Tibial artery (tissue), 4 donors: ENCODE data around the gene USPL1.

Experiments
- DNase-seq, 2 donors: peaks; one replicate each; pipeline ENCODE4 v3.0.0-alpha.2; 2019
- H3K27ac ChIP-seq, 2 donors: fragments of 200-600 bp; sonication (generic) in 1 of 2; 1 replicate in 1 of 2; 2 replicates in 1 of 2; pipeline ENCODE4 v1.5.1; 2018 to 2019; ENCODE audit warnings: mild to moderate bottlenecking in 1 of 2
- H3K27me3 ChIP-seq, 2 donors: fragments of 200-600 bp; sonication (generic) in 1 of 2; one replicate each; pipeline versions ENCODE4 v1.5.1 to v1.6.0; 2016 to 2019
- H3K36me3 ChIP-seq, 3 donors: fragments of 200-600 bp; sonication (generic) in 2 of 3; one replicate each; pipeline ENCODE4 v1.5.1; 2016 to 2019; ENCODE audit warnings: mild to moderate bottlenecking in 2 of 3
- H3K4me1 ChIP-seq, 4 donors: fragments of 200-600 bp; sonication (generic) in 2 of 4; 1 replicate in 3 of 4; 2 replicates in 1 of 4; pipeline ENCODE4 v1.5.1; 2016 to 2019
- H3K4me3 ChIP-seq, 2 donors: fragments of 200-600 bp; sonication (generic) in 1 of 2; 1 replicate in 1 of 2; 2 replicates in 1 of 2; pipeline ENCODE4 v1.5.1; 2018 to 2019; ENCODE audit warnings: mild to moderate bottlenecking in 2 of 2
- H3K9me3 ChIP-seq, 3 donors: fragments of 200-600 bp; sonication (generic) in 1 of 3; one replicate each; pipeline ENCODE4 v1.5.1; 2016 to 2019
- CTCF ChIP-seq, 2 experiments: fragments of 200-600 bp in 1 of 2; fragments of 450-650 bp in 1 of 2; IDR thresholded peaks; one replicate each; pipeline ENCODE4 v1.5.1; 2017 to 2019; ENCODE audit warnings: antibody characterized with exemption in 2 of 2, mild to moderate bottlenecking in 1 of 2, moderate library complexity in 1 of 2
- intact Hi-C: fragments of 100-400 bp; cut with DNase I; formaldehyde crosslinking; loops from one replicate; pipeline ENCODE4 v1.15.0; 2023; ENCODE audit warnings: low total_unique reads

The USPL1 gene

GRCh38 chr13:30681843-30682242 lies 64.1 kb downstream of the USPL1 start:
- H3K9me3 ChIP-seq: no peaks in the 10 kb centered on the region
- no peaks in the 10 kb centered on the region for H3K27me3 ChIP-seq
- no peak overlapping the region for H3K27ac ChIP-seq
- no peak for TF ChIP-seq CTCF (IDR thresholded peaks at IDR 0.05)
- H3K4me3 ChIP-seq: no peak overlapping the region
- no peaks in the 10 kb centered on the region for H3K36me3 ChIP-seq
- H3K4me1 ChIP-seq: no peaks in the 10 kb centered on the region
- no peak for DNase-seq
- intact Hi-C loops: no loop called here

- Histone ChIP-seq H3K4me3 (no peak overlapping the region), H3K9me3 (no peaks in the 10 kb centered on the region), H3K36me3 (no peaks in the 10 kb centered on the region), H3K27ac (no peak overlapping the region), H3K4me1 (peaks cover 0 to 6% (median 0%) of the 10 kb centered on the region in 4 donors), H3K27me3 (no peaks in the 10 kb centered on the region)
- intact Hi-C loops: loop anchor here (5.0 kb wide), 1 partner anchor 47 kb away; no protein-coding TSS in a partner anchor
- DNase-seq: no peak
- TF ChIP-seq CTCF (IDR thresholded peaks at IDR 0.05): no peak
These were observed 67.7 kb downstream of the USPL1 start for GRCh38 chr13:30685320-30685859.

- Histone ChIP-seq H3K4me1 (peaks cover 0 to 11% (median 2%) of the 10 kb centered on the region in 4 donors), H3K4me3 (no peak overlapping the region), H3K27ac (no peak overlapping the region), H3K36me3 (no peaks in the 10 kb centered on the region), H3K9me3 (no peaks in the 10 kb centered on the region), H3K27me3 (no peaks in the 10 kb centered on the region)
- no peak for DNase-seq
- intact Hi-C loops: loop anchor here (5.0 kb wide), 1 partner anchor 46 kb away; no protein-coding TSS in a partner anchor
- no peak for TF ChIP-seq CTCF (IDR thresholded peaks at IDR 0.05)
These were observed 68.3 kb downstream of the USPL1 start for GRCh38 chr13:30685987-30686386.

- TF ChIP-seq CTCF (IDR thresholded peaks at IDR 0.05): no peak
- no peaks in the 10 kb centered on the region for H3K9me3 ChIP-seq
- peaks cover 0 to 11% (median 2%) of the 10 kb centered on the region in 4 donors for H3K4me1 ChIP-seq
- intact Hi-C loops: loop anchor here (5.0 kb wide), 1 partner anchor 45 kb away; no protein-coding TSS in a partner anchor
- no peak overlapping the region for H3K27ac ChIP-seq
- H3K27me3 ChIP-seq: no peaks in the 10 kb centered on the region
- H3K36me3 ChIP-seq: no peaks in the 10 kb centered on the region
- no peak for DNase-seq
- no peak overlapping the region for H3K4me3 ChIP-seq
These were observed 69.9 kb downstream of the USPL1 start for GRCh38 chr13:30687601-30688000.

- Histone ChIP-seq H3K36me3 (no peaks in the 10 kb centered on the region), H3K4me1 (peaks cover 0 to 11% (median 2%) of the 10 kb centered on the region in 4 donors), H3K27me3 (no peaks in the 10 kb centered on the region), H3K9me3 (no peaks in the 10 kb centered on the region), H3K27ac (peak overlapping the region; percentile 35 to 46), H3K4me3 (no peak overlapping the region)
- TF ChIP-seq CTCF (IDR thresholded peaks at IDR 0.05): no peak
- intact Hi-C loops: loop anchor here (5.0 kb wide), 1 partner anchor 43 kb away; no protein-coding TSS in a partner anchor
- DNase-seq: peak in 1 of 2 donors; percentile 61
These were observed 72.0 kb downstream of the USPL1 start for GRCh38 chr13:30689752-30690151.
